HepG2 (cell line): ENCODE data around the gene SYT1. TPM values are rescaled to one million over a fixed set of nuclear protein-coding genes. Genes with fewer than 3 reads are reported as not detected.

Experiments
- ATAC-seq: fragments of 200-7000 bp; cut with Tn5 transposase; 3 replicates; pipeline ENCODE4 v1.9.1; 2020; ENCODE audit warnings: mild to moderate bottlenecking, moderate library complexity
- BruUV-seq: library from RNA; stranded (reverse); fragments of 400-500 nt; replicated peaks from 2 replicates; lab custom pipeline; 2021; lab: Mats Ljungman, UMichigan
- CTCF ChIA-PET: fragments of 300-600 bp; formaldehyde crosslinking; extraction: SDS; loops from one replicate; lab custom pipeline; 2021; ENCODE audit warnings: low total read pairs, inconsistent platforms, low intra/inter-chr PET ratio; lab: Yijun Ruan, JAX
- POLR2A ChIA-PET: fragments of 350-600 bp; sonication (Branson Sonifier 250); formaldehyde crosslinking; loops from one replicate; lab custom pipeline; 2020; ENCODE audit warnings: antibody characterized with exemption, inconsistent platforms; lab: Yijun Ruan, JAX
- DNase-seq: peaks from one replicate; pipeline ENCODE4 v3.0.0-alpha.2; 2015; ENCODE audit warnings: low spot score
- FAIRE-seq: peaks from 3 replicates; lab custom pipeline; 2011; peaks lifted over from hg19 to GRCh38; lab: Jason Lieb, UNC
- H2AFZ ChIP-seq: one replicate; pipeline ENCODE4 v1.6.1; 2011; ENCODE audit warnings: low read length, inconsistent platforms
- H3K27ac ChIP-seq: fragments of 300-600 bp; 3 replicates; pipeline ENCODE4 v1.8.0; 2011; ENCODE audit warnings: mixed run types, mild to moderate bottlenecking, mixed read lengths, low read length, inconsistent platforms; ENCODE audit not compliant: insufficient read depth; ENCODE audit errors: extremely low read length
- H3K27me3 ChIP-seq, 2 experiments: fragments of 200-600 bp in 1 of 2; 2 replicates in 1 of 2; 3 replicates in 1 of 2; pipeline versions ENCODE4 v1.6.0 to v1.8.0; 2011; ENCODE audit warnings: low read length in 2 of 2, mild to moderate bottlenecking in 2 of 2, moderate library complexity in 2 of 2, inconsistent platforms in 1 of 2; ENCODE audit not compliant: insufficient read depth in 2 of 2, control insufficient read depth in 1 of 2
- H3K36me3 ChIP-seq, 2 experiments: fragments of 200-600 bp in 1 of 2; replicated peaks in 1 of 2; 2 replicates in 1 of 2; 3 replicates in 1 of 2; pipeline versions ENCODE4 v1.5.1 to v1.8.0; 2011; ENCODE audit warnings: low read length in 2 of 2, inconsistent platforms in 1 of 2; ENCODE audit not compliant: insufficient read depth in 2 of 2, control insufficient read depth in 1 of 2
- H3K4me1 ChIP-seq: 2 replicates; pipeline ENCODE4 v1.5.1; 2012; ENCODE audit warnings: low read length, inconsistent platforms; ENCODE audit not compliant: insufficient read depth
- H3K4me2 ChIP-seq: 2 replicates; pipeline ENCODE4 v1.6.0; 2011; ENCODE audit warnings: low read depth, low read length, inconsistent platforms
- H3K4me3 ChIP-seq, 3 experiments: fragments of 200-600 bp in 1 of 3; sonication (generic), shearing (Covaris generic) in 1 of 3; replicated peaks in 1 of 3; 2 replicates each; pipeline ENCODE4 v1.5.1; 2011 to 2016; ENCODE audit warnings: low read length in 3 of 3, inconsistent platforms in 2 of 3, low read depth in 2 of 3, mild to moderate bottlenecking in 2 of 3, control low read depth in 1 of 3, mixed read lengths in 1 of 3; ENCODE audit not compliant: insufficient read depth in 1 of 3
- H3K79me2 ChIP-seq: one replicate; pipeline ENCODE4 v1.6.1; 2011; ENCODE audit warnings: low read length, inconsistent platforms; ENCODE audit not compliant: insufficient read depth
- H3K9ac ChIP-seq: 2 replicates; pipeline ENCODE4 v1.6.0; 2011; ENCODE audit warnings: mild to moderate bottlenecking, low read depth, low read length, inconsistent platforms; ENCODE audit not compliant: insufficient read depth
- H3K9me3 ChIP-seq: 2 replicates; pipeline ENCODE4 v1.5.1; 2012; ENCODE audit warnings: mild to moderate bottlenecking, low read length
- H4K20me1 ChIP-seq: 2 replicates; pipeline ENCODE4 v1.6.0; 2011; ENCODE audit warnings: inconsistent platforms, mild to moderate bottlenecking, low read length, moderate library complexity; ENCODE audit not compliant: insufficient read depth
- AGO2 ChIP-seq: fragments of 200-400 bp; formaldehyde crosslinking; optimal IDR thresholded peaks from 2 replicates; pipeline ENCODE3; 2017; ENCODE audit warnings: mild to moderate bottlenecking, low read depth, low read length, moderate library complexity
- ARID2 ChIP-seq: sonication (generic); formaldehyde crosslinking; IDR thresholded peaks from 2 replicates; pipeline ENCODE4 v1.8.1; 2022; ENCODE audit warnings: mild to moderate bottlenecking, missing genetic modification reagents, borderline replicate concordance
- ATF7-NPFF ChIP-seq: sonication (generic); formaldehyde crosslinking; IDR thresholded peaks from 2 replicates; pipeline ENCODE4 v1.8.1; 2023; ENCODE audit warnings: mild to moderate bottlenecking, low read depth, missing genetic modification reagents, moderate library complexity
- BCL6 ChIP-seq: IDR thresholded peaks from 2 replicates; pipeline ENCODE4 v1.6.1; 2016; ENCODE audit warnings: missing genetic modification reagents, missing compliant biosample characterization
- EZH2 ChIP-seq: conservative IDR thresholded peaks from 2 replicates; pipeline ENCODE4 v1.6.1; 2012; ENCODE audit warnings: mild to moderate bottlenecking, low read depth, low read length, moderate library complexity
- HIVEP1 ChIP-seq: sonication (generic); formaldehyde crosslinking; IDR thresholded peaks from 2 replicates; pipeline ENCODE4 v1.4.0; 2020; ENCODE audit warnings: mild to moderate bottlenecking, missing genetic modification reagents
- MED13 ChIP-seq: sonication (generic); formaldehyde crosslinking; IDR thresholded peaks from 2 replicates; pipeline ENCODE4 v1.5.0; 2020; ENCODE audit warnings: missing genetic modification reagents
- NR1H2 ChIP-seq: sonication (generic); formaldehyde crosslinking; IDR thresholded peaks from 2 replicates; pipeline ENCODE4 v1.8.1; 2022; ENCODE audit warnings: low read depth, missing genetic modification reagents, borderline replicate concordance
- NR2C2 ChIP-seq: sonication (generic); formaldehyde crosslinking; IDR thresholded peaks from 2 replicates; pipeline ENCODE4 v1.4.0; 2020; ENCODE audit warnings: missing genetic modification reagents, mild to moderate bottlenecking, moderate library complexity, borderline replicate concordance
- TAF15 ChIP-seq: fragments of 200-400 bp; formaldehyde crosslinking; IDR thresholded peaks from one replicate; pipeline ENCODE4 v1.6.1; 2018; ENCODE audit warnings: mild to moderate bottlenecking, low read depth, low read length; ENCODE audit not compliant: poor library complexity, severe bottlenecking
- ZNF234 ChIP-seq: sonication (generic); formaldehyde crosslinking; conservative IDR thresholded peaks from 2 replicates; pipeline ENCODE4 v1.5.1; 2020; ENCODE audit warnings: mild to moderate bottlenecking, missing genetic modification reagents
- ZNF274 ChIP-seq: sonication (generic); formaldehyde crosslinking; IDR thresholded peaks from 2 replicates; pipeline ENCODE4 v1.5.1; 2020; ENCODE audit warnings: mild to moderate bottlenecking, missing genetic modification reagents
- ZNF44 ChIP-seq: sonication (generic); formaldehyde crosslinking; IDR thresholded peaks from 2 replicates; pipeline ENCODE4 v1.5.1; 2020; ENCODE audit warnings: mild to moderate bottlenecking, missing genetic modification reagents
- ZNF552 ChIP-seq: sonication (generic); formaldehyde crosslinking; IDR thresholded peaks from 2 replicates; pipeline ENCODE4 v1.9.0; 2022; ENCODE audit warnings: missing genetic modification reagents, mild to moderate bottlenecking, borderline replicate concordance
- ZNF598 ChIP-seq: sonication (generic); formaldehyde crosslinking; IDR thresholded peaks from 2 replicates; pipeline ENCODE4 v1.5.1; 2020; ENCODE audit warnings: mild to moderate bottlenecking, missing genetic modification reagents, borderline replicate concordance
- ZNF619 ChIP-seq: sonication (generic); formaldehyde crosslinking; IDR thresholded peaks from 2 replicates; pipeline ENCODE4 v1.4.0; 2020; ENCODE audit warnings: mild to moderate bottlenecking, missing genetic modification reagents
- ZNF775 ChIP-seq: sonication (generic); formaldehyde crosslinking; IDR thresholded peaks from 2 replicates; pipeline ENCODE4 v1.4.0; 2020; ENCODE audit warnings: missing genetic modification reagents, mild to moderate bottlenecking, moderate library complexity, borderline replicate concordance
- ZNF816 ChIP-seq: sonication (generic); formaldehyde crosslinking; IDR thresholded peaks from 2 replicates; pipeline ENCODE4 v1.8.0; 2022; ENCODE audit warnings: missing genetic modification reagents, mild to moderate bottlenecking, borderline replicate concordance
- in situ Hi-C: cut with HindIII; loops from 2 replicates; pipeline ENCODE4 v1.10.0; 2017; ENCODE audit warnings: low pct_unique_long_range_greater_than_20kb; ENCODE audit not compliant: extremely low pct_ligation_motif_present
- intact Hi-C: fragments of 100-400 bp; cut with micrococcal nuclease; formaldehyde crosslinking; loops from one replicate; pipeline ENCODE4 v1.10.0; 2022; ENCODE audit not compliant: unreplicated experiment
- polyA plus RNA-seq, 8 experiments: library from polyadenylated mRNA; depleted of rRNA in 3 of 8; stranded (reverse) in 7 of 8; unstranded in 1 of 8; fragments of >200 nt; fragmentation: Illumina TruSeq in 4 of 8; extraction: Trizol in 4 of 8; gene quantifications; 2 replicates each; pipeline versions ENCODE4 v1.2.1 to v1.2.3, GENCODE V29; 2011 to 2016; ENCODE audit warnings: low read depth in 4 of 8, missing spikeins in 1 of 8, mixed read lengths in 1 of 8; ENCODE audit not compliant: insufficient read depth in 1 of 8
- total RNA-seq, 5 experiments: library from RNA; depleted of rRNA; stranded (reverse); fragments of >200 nt; fragmentation: Illumina TruSeq; extraction: Trizol; gene quantifications; 2 replicates each; pipeline ENCODE4 v1.2.3, GENCODE V29; 2016; ENCODE audit warnings: low read depth in 1 of 5
- TF ChIP-seq, protein P1 (sequence below): sonication (generic); formaldehyde crosslinking; IDR thresholded peaks from 2 replicates; pipeline ENCODE4 v1.4.0; 2020; ENCODE audit warnings: mild to moderate bottlenecking, missing genetic modification reagents
- TF ChIP-seq, protein P2 (sequence below): sonication (generic); formaldehyde crosslinking; IDR thresholded peaks from 2 replicates; pipeline ENCODE4 v1.8.0; 2022; ENCODE audit warnings: mild to moderate bottlenecking, missing genetic modification reagents, borderline replicate concordance

Gene SYT1
- total and polyA plus RNA-seq, 2 of the 13 experiments (the other 11 are each of a cell fraction or from before 2014, with no cell fraction given), result not detected

DNA sequence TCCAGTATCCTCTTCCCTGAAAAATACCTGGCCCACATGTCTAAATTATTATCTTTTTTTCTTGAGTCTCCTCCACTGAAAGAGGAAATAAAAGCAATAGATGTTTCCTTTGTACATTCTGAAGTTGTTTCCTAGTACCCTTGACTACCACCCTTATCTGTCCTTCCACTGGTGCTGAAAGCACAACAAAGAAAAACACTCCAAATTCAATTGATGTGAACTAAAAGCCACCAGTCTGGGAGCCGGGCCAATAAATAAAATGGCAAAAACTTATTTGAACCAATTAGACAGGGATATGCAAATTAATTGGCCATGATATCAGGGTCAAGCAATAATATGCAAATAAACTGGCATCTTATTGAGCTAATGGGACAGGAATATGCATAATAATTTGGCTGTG is 495.7 kb downstream of the SYT1 start (continued):
- no peak for TF ChIP-seq ZNF552 (CRISPR knock-in tag)
- TF ChIP-seq, protein P1, sequence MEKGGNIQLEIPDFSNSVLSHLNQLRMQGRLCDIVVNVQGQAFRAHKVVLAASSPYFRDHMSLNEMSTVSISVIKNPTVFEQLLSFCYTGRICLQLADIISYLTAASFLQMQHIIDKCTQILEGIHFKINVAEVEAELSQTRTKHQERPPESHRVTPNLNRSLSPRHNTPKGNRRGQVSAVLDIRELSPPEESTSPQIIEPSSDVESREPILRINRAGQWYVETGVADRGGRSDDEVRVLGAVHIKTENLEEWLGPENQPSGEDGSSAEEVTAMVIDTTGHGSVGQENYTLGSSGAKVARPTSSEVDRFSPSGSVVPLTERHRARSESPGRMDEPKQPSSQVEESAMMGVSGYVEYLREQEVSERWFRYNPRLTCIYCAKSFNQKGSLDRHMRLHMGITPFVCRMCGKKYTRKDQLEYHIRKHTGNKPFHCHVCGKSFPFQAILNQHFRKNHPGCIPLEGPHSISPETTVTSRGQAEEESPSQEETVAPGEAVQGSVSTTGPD (CRISPR knock-in tag), result no peak
- no peak for TF ChIP-seq TAF15
- no peak for TF ChIP-seq ZNF44 (CRISPR knock-in tag)

DNA sequence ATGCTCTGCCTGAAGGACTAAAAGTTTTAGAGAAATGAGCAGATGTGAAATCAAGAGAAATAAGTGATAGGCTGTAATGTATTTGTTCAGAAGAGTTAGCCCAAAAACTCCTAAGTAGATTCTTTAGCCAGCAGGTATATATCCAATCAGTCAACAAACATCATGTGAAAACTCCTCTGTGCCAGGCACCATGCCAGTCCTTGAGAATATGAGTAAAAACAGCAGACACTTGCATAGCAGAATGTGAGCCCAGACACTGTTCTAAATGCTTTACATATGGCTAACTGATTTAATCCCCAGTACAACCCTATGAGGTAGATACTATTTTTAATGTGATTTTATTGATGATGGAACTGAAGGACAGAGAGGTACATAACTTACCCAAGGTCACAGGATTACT is 496.4 kb downstream of the SYT1 start:
- DNase-seq, result no peak
- POLR2A ChIA-PET, result no interaction called here
- TF ChIP-seq ZNF775 (CRISPR knock-in tag) (no peak), EZH2 (no peak), ZNF274 (CRISPR knock-in tag) (no peak), ATF7-NPFF (CRISPR knock-in tag) (no peak), HIVEP1 (CRISPR knock-in tag) (no peak), NR2C2 (CRISPR knock-in tag) (no peak), ZNF598 (CRISPR knock-in tag) (no peak), ZNF234 (no peak), ARID2 (CRISPR knock-in tag) (no peak), ZNF619 (no peak), BCL6 (CRISPR knock-in tag) (no peak), ZNF816 (CRISPR knock-in tag) (no peak), MED13 (CRISPR knock-in tag) (no peak), NR1H2 (no peak), AGO2 (no peak)
- TF ChIP-seq, protein P2, sequence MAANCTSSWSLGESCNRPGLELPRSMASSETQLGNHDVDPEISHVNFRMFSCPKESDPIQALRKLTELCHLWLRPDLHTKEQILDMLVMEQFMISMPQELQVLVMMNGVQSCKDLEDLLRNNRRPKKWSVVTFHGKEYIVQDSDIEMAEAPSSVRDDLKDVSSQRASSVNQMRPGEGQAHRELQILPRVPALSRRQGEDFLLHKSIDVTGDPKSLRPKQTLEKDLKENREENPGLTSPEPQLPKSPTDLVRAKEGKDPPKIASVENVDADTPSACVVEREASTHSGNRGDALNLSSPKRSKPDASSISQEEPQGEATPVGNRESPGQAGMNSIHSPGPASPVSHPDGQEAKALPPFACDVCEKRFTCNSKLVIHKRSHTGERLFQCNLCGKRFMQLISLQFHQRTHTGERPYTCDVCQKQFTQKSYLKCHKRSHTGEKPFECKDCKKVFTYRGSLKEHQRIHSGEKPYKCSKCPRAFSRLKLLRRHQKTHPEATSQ (CRISPR knock-in tag), result no peak

More for the DNA sequence above, 496.4 kb downstream of the SYT1 start:
- Histone ChIP-seq H3K9ac (no peak overlapping the region), H3K4me2 (no peak overlapping the region), H3K27ac (no peak overlapping the region), H2AFZ (no peak overlapping the region), H3K79me2 (no peaks in the 10 kb centered on the region), H4K20me1 (no peaks in the 10 kb centered on the region), H3K4me1 (no peaks in the 10 kb centered on the region), H3K36me3 (no peaks in the 10 kb centered on the region), H3K4me3 (no peak overlapping the region), H3K27me3 (no peaks in the 10 kb centered on the region), H3K9me3 (no peaks in the 10 kb centered on the region)
- no peak for FAIRE-seq
- in situ Hi-C loops (no loop called here), intact Hi-C loops (no loop called here)
- BruUV-seq, result no TSS peak
- ATAC-seq, result no peak
- CTCF ChIA-PET, result no interaction called here
